K562 (cell line): ENCODE data around the gene NFATC4. TPM values are rescaled to one million over a fixed set of nuclear protein-coding genes. Genes with fewer than 3 reads are reported as not detected.

Experiments used
- BRF1 ChIP-seq: IDR thresholded peaks from 3 replicates; pipeline ENCODE4 v1.6.1; 2011; ENCODE audit warnings: borderline replicate concordance, mild to moderate bottlenecking; ENCODE audit not compliant: insufficient read length; ENCODE audit errors: extremely low read depth
- CTCF ChIP-seq, 3 experiments: IDR thresholded peaks in 2 of 3; conservative IDR thresholded peaks in 1 of 3; 2 replicates each; pipeline ENCODE4 v1.5.1; 2011 to 2012; ENCODE audit warnings: low read length in 3 of 3, mild to moderate bottlenecking in 3 of 3, control low read depth in 2 of 3, improper control_type of control experiment in 1 of 3, inconsistent platforms in 1 of 3, low read depth in 1 of 3, mixed read lengths in 1 of 3, moderate library complexity in 1 of 3; ENCODE audit not compliant: insufficient read depth in 2 of 3
- EGR1 ChIP-seq: fragments of 450-650 bp; conservative IDR thresholded peaks from 2 replicates; pipeline ENCODE4 v1.6.1; 2017; ENCODE audit warnings: mild to moderate bottlenecking
- HINFP ChIP-seq: fragments of 450-650 bp; conservative IDR thresholded peaks from 2 replicates; pipeline ENCODE4 v1.6.1; 2016; ENCODE audit warnings: missing genetic modification characterization, low read depth, mild to moderate bottlenecking, control low read depth, missing compliant biosample characterization
- KLF10 ChIP-seq: fragments of 250-450 bp; sonication (Bioruptor Pico); IDR thresholded peaks from 2 replicates; pipeline ENCODE4 v1.6.1; 2021; ENCODE audit warnings: matching md5 sums
- MCM3 ChIP-seq: fragments of 450-650 bp; IDR thresholded peaks from 2 replicates; pipeline ENCODE4 v1.6.1; 2016
- MTA3 ChIP-seq: fragments of 450-650 bp; formaldehyde crosslinking; IDR thresholded peaks from 2 replicates; pipeline ENCODE4 v1.6.1; 2017; ENCODE audit warnings: mild to moderate bottlenecking, borderline replicate concordance
- NRF1 ChIP-seq, 2 experiments: fragments of 450-650 bp; IDR thresholded peaks in 1 of 2; conservative IDR thresholded peaks in 1 of 2; 2 replicates each; pipeline ENCODE4 v1.6.1; 2014; ENCODE audit warnings: mild to moderate bottlenecking in 2 of 2
- PCBP1 ChIP-seq: fragments of 200-400 bp; formaldehyde crosslinking; IDR thresholded peaks from 2 replicates; pipeline ENCODE4 v1.6.1; 2018; ENCODE audit warnings: mild to moderate bottlenecking, low read depth, low read length; ENCODE audit not compliant: poor library complexity, severe bottlenecking
- PCBP2 ChIP-seq: fragments of 200-400 bp; formaldehyde crosslinking; IDR thresholded peaks from 2 replicates; pipeline ENCODE4 v1.6.1; 2018; ENCODE audit warnings: low read length, low read depth, mild to moderate bottlenecking, moderate library complexity; ENCODE audit not compliant: poor library complexity, severe bottlenecking
- PHF8 ChIP-seq: fragments of 200-600 bp; sonication (generic); IDR thresholded peaks from 2 replicates; pipeline ENCODE4 v1.6.1; 2012; ENCODE audit warnings: mixed run types, mild to moderate bottlenecking, inconsistent platforms, low read length, moderate library complexity, borderline replicate concordance
- RBFOX2 ChIP-seq: fragments of 200-400 bp; formaldehyde crosslinking; IDR thresholded peaks from 2 replicates; pipeline ENCODE4 v1.6.1; 2017; ENCODE audit warnings: low read depth, mild to moderate bottlenecking, low read length, moderate library complexity
- SLC30A9 ChIP-seq: fragments of 250-450 bp; sonication (Bioruptor Pico); IDR thresholded peaks from 2 replicates; pipeline ENCODE4 v1.8.0; 2022; ENCODE audit warnings: mild to moderate bottlenecking, moderate library complexity
- YY1 ChIP-seq, 3 experiments: IDR thresholded peaks; 2 replicates each; pipeline ENCODE4 v1.6.1; 2011; ENCODE audit warnings: low read length in 2 of 3, mild to moderate bottlenecking in 2 of 3, moderate library complexity in 2 of 3, borderline replicate concordance in 1 of 3, control low read depth in 1 of 3, low read depth in 1 of 3; ENCODE audit not compliant: insufficient read depth in 3 of 3, insufficient replicate concordance in 2 of 3, control insufficient read depth in 1 of 3, insufficient read length in 1 of 3; ENCODE audit errors: extremely low read depth in 1 of 3
- ZBTB12 ChIP-seq: fragments of 250-450 bp; sonication (Bioruptor Pico); IDR thresholded peaks from 2 replicates; pipeline ENCODE4 v1.4.0; 2020
- ZFX ChIP-seq: sonication (generic); formaldehyde crosslinking; IDR thresholded peaks from 2 replicates; pipeline ENCODE4 v1.8.0; 2022; ENCODE audit warnings: mild to moderate bottlenecking, missing genetic modification reagents, moderate library complexity
- ZNF512 ChIP-seq: IDR thresholded peaks from 2 replicates; pipeline ENCODE4 v1.6.1; 2016; ENCODE audit warnings: missing genetic modification characterization, missing compliant biosample characterization
- ZNF551 ChIP-seq: fragments of 250-450 bp; sonication (Bioruptor Pico); IDR thresholded peaks from 2 replicates; pipeline ENCODE4 v1.5.0; 2021; ENCODE audit warnings: mild to moderate bottlenecking, moderate library complexity
- polyA plus RNA-seq, 8 experiments: library from polyadenylated mRNA; depleted of rRNA in 4 of 8; stranded (reverse) in 5 of 8; unstranded in 3 of 8; fragments of >200 nt; fragmentation: Nextera tagmentation in 2 of 8; fragmentation: Illumina TruSeq in 1 of 8; extraction: Ambion mirVana in 2 of 8; extraction: Trizol in 1 of 8; gene quantifications; 2 replicates each; pipeline versions ENCODE4 v1.2.1 to v1.2.3, GENCODE V29; 2011 to 2014; ENCODE audit warnings: inconsistent platforms in 1 of 8, missing spikeins in 1 of 8
- total RNA-seq, 7 experiments: library from RNA; depleted of rRNA in 6 of 7; stranded (reverse); fragments of >200 nt in 6 of 7; fragmentation: Illumina TruSeq in 2 of 7; extraction: Trizol in 2 of 7; gene quantifications; 2 replicates each; pipeline versions ENCODE4 v1.2.1 to v1.2.3, GENCODE V29; 2011 to 2021; ENCODE audit warnings: low replicate concordance in 1 of 7

Gene NFATC4
- total and polyA plus RNA-seq, 9 of the 15 experiments (the other 6 are each of a cell fraction or from before 2014, with no cell fraction given): 0.25 to 3.8 (median 0.78) TPM; not detected in 1

GRCh38 chr14:24368562-24369252 is 723 bp downstream of the NFATC4 start (continued):
- no peak for TF ChIP-seq HINFP
- TF ChIP-seq PCBP1: peak; percentile 31
- peak in 1 of 3 experiments; percentile 23 for TF ChIP-seq YY1 (IDR thresholded peaks at IDR 0.05; ENCODE audit: borderline replicate concordance in 1 of 3, control insufficient read depth in 1 of 3, extremely low read depth in 1 of 3, insufficient read depth in 3 of 3, insufficient read length in 1 of 3, insufficient replicate concordance in 2 of 3, low read depth in 1 of 3, low read length in 2 of 3)
- TF ChIP-seq CTCF (IDR thresholded peaks at IDR 0.05 in 2 of 3, conservative IDR thresholded peaks at IDR 0.05 in 1 of 3; ENCODE audit: insufficient read depth in 2 of 3, low read depth in 1 of 3, low read length in 3 of 3): peak in 1 of 3 experiments; percentile 22; a peak in 1 of 6 replicates
- TF ChIP-seq SLC30A9 (CRISPR knock-in tag): no peak
- TF ChIP-seq BRF1: no peak
- TF ChIP-seq KLF10 (CRISPR knock-in tag): no peak
- TF ChIP-seq ZNF551 (CRISPR knock-in tag): no peak
- TF ChIP-seq PHF8: peak; percentile 29; the same call in 1 of the 2 replicates
- TF ChIP-seq MTA3: no peak
- TF ChIP-seq ZBTB12 (CRISPR knock-in tag): no peak
- TF ChIP-seq NRF1 (conservative IDR thresholded peaks at IDR 0.05 in 1 of 2, IDR thresholded peaks at IDR 0.05 in 1 of 2): no peak
- peak; percentile 35; the same call in 1 of the 2 replicates for TF ChIP-seq RBFOX2
- no peak for TF ChIP-seq MCM3
- TF ChIP-seq EGR1: peak; percentile 63
- no peak for TF ChIP-seq ZNF512 (tag)
- no peak for TF ChIP-seq PCBP2
- TF ChIP-seq ZFX (CRISPR knock-in tag): peak; percentile 70
